SKM-1 (cell line): Measurements from ENCODE around the gene MSTN.
A peak's percentile ranks its signal among the peaks of the same experiment; 100 is the strongest.

Source experiments
- DNase-seq: peaks from one replicate; lab custom pipeline; 2025; ENCODE audit not compliant: unreplicated experiment; lab: John Stamatoyannopoulos, UW

MSTN gene

GRCh38 chr2:190062601-190063000, at the start of gene MSTN:
MSTN (minus strand) TSS chr2:190062729; CDS start chr2:190062596, 133 bp downstream.
- DNase-seq: no peak

DNA sequence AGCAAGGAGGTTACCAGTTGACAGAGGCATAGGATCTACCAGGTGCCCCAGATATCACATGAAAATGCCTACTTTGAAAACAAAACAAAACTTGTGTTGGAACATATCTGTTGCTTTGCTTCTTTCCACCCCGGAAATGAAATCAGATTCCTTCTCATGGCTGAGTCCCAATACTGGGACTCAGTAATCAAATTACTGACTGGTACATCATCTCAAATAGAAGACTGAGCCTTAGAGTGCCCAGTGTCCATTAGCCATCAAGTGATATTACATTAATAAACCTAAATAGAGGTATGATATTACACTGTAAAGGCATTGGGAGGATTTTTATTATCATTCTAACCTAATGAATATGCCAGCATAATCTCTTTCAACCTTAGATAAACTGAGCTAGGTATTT, 48.6 kb upstream of the MSTN start:
- DNase-seq: no peak

GRCh38 chr2:190110699-190111098, 48.2 kb upstream of the MSTN start:
- DNase-seq: no peak

- no peak for DNase-seq
Observed at GRCh38 chr2:190110131-190110530, 47.6 kb upstream of the MSTN start.

DNA sequence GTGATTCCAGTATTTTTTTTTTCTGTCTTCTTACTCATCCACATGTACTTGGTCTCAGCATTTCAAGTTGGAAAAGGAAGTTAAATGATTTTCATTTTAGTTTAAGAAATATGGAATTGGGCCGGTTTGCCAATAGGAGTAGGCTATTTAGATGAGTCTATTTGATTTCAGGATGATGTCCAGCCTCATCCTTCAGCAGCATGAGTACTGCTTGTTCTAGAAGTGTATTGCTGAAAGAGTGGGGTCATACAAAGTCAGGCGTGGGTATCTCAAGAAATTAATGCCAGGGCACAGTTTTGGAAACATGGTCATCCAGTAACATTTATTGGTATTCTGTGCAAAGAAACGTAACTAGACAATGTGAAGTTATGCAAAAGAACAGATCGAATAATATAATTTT, 44.9 kb upstream of the MSTN start:
- no peak for DNase-seq

GRCh38 chr2:190106783-190107182, 44.3 kb upstream of the MSTN start:
- no peak for DNase-seq

- DNase-seq: no peak
Observed at GRCh38 chr2:190105554-190105953, 43.0 kb upstream of the MSTN start.

- DNase-seq: no peak
Observed at GRCh38 chr2:190103144-190103543, 40.6 kb upstream of the MSTN start.

GRCh38 chr2:190099890-190100697, 37.6 kb upstream of the MSTN start:
- no peak for DNase-seq

DNA sequence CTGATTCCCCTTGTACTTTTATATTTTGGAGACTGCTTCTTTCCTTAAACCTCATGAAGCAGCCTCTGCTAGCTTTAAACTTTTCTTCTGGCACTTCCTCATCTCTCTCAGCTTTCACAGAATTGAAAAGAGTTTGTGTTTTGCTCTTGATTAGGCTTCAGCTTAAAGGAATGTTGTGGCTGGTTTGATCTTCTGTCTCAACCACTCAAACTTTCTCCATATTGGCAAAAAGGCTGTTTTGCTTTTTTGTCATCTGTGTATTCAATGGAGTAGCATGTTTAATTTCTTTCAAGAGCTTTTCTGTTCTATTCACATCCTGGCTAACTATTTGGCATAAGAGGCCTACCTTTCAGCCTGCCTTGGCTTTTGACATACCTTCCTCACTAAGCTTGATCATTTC, 36.3 kb upstream of the MSTN start:
- DNase-seq: no peak

- no peak for DNase-seq
Observed at GRCh38 chr2:190097115-190097514, 34.6 kb upstream of the MSTN start.

DNA sequence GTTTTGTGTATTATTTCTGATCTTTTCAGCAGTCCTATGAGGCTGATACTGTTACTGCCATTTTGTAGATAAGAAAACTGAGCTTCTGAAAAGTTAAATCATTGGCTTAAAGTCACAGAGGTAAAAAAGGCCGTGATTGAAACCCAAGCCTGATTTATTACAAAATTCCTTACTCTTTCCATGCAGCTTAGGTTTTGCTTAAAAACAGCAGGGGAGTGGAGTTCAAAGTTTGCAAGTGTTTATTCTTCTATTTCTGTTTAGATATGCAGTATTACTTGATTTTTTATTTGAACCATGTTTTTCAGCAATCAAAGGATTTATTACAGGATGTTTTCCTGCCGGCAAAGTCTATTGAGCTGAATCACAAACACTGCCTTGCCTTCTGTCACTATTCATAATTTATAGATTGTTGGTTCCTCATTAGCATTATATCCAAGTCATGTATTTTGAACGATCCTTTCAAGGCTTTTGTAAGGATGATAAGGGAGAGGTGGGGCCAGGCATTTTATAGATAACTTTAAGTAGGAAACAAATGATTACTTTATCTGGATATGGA, 31.9 kb upstream of the MSTN start:
- no peak for DNase-seq

- no peak for DNase-seq
Observed at GRCh38 chr2:190093793-190094192, 31.3 kb upstream of the MSTN start.

GRCh38 chr2:190090148-190090547, 27.6 kb upstream of the MSTN start:
- no peak for DNase-seq

GRCh38 chr2:190088917-190089316, 26.4 kb upstream of the MSTN start:
- DNase-seq: peak; percentile 22

DNA sequence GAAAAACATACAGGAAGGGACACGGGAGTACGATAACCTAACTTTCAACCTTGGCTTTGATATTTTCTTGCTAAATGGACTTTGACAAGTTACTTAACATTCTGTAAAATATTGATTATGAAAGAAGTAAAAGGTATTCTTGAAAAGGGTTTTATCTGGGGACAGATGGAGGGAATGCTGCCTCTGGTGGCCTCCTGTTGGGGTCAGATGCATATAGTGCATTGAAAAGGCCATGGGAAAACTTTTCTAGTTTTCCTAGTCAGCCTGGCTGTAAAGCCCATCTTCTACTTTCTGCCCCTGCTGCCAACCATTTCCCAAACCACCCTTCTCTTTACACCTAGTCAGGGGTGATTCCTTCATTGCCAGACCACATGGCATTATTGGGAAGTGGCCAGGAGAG, 22.2 kb upstream of the MSTN start:
- DNase-seq: no peak

DNA sequence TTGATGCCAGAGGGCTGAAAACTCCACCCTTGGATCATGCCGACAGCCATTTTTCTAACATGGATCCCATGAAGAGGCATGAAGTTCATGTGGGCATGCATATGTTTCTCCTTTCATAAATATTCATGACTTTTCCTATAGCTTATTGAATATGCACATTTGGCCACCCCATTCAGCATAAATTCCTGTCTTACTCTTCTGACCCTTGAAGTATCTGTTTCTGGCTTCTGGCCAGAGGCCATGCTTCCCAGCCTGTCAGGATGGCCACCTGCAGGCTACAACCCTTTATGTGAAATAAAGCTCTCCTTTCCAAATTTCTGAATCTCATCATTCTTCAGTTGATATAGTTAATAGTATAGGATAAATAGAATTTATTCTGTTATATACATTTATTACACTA, 19.6 kb upstream of the MSTN start:
- DNase-seq: no peak

DNA sequence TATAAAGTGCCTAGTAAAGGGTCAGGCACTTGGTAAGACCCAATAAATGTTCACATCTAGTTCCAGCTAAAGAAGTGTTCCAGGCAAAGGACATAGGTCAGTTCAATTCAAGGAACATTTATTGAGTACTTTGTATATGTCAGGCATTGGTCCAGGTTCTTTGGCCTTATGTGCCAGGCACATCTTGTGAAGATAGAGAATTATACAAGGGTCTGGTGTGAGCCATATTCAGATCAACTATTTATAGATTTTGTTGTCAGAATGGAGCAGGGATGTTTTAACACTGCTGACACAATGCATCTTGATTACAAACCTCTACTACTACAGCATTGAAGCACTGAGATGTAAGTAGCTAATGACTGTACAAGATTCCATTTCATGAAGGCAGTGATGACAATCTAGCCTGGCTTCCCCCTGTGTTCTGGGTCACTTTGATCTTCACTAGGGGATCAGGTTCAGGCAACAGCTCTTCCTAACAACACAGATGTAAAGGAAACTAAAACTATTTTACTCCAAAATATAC, 18.1 kb upstream of the MSTN start:
- DNase-seq: no peak

- no peak for DNase-seq
Observed at GRCh38 chr2:190079160-190079559, 16.6 kb upstream of the MSTN start.

- no peak for DNase-seq
Observed at GRCh38 chr2:190075623-190076022, 13.1 kb upstream of the MSTN start.

- DNase-seq: peak; percentile 17
Observed at GRCh38 chr2:190069936-190070696, 7.6 kb upstream of the MSTN start.

GRCh38 chr2:190068764-190069163, 6.2 kb upstream of the MSTN start:
- DNase-seq: no peak
